NT2/D1 (cell line): ENCODE measurements around the gene SUPT5H.
A peak's percentile ranks its signal among the peaks of the same experiment; 100 is the strongest.

ENCODE experiments used
- DNase-seq: peaks from one replicate; pipeline ENCODE4 v3.0.0-alpha.2; 2011; ENCODE audit warnings: low read depth, low spot score
- H3K27me3 ChIP-seq: 2 replicates; pipeline ENCODE4 v1.6.0; 2011; ENCODE audit warnings: mild to moderate bottlenecking; ENCODE audit not compliant: insufficient read length, insufficient read depth
- H3K36me3 ChIP-seq: 2 replicates; pipeline ENCODE4 v1.6.1; 2011; ENCODE audit warnings: mild to moderate bottlenecking, low read length, mixed read lengths; ENCODE audit not compliant: insufficient read depth, insufficient read length
- H3K4me1 ChIP-seq: 2 replicates; pipeline ENCODE4 v1.5.1; 2011; ENCODE audit not compliant: insufficient read depth, insufficient read length
- H3K4me3 ChIP-seq: 2 replicates; pipeline ENCODE4 v1.5.1; 2011; ENCODE audit warnings: low read depth; ENCODE audit not compliant: insufficient read length
- H3K9ac ChIP-seq: 2 replicates; pipeline ENCODE4 v1.6.0; 2011; ENCODE audit warnings: low read depth; ENCODE audit not compliant: insufficient read length
- H3K9me3 ChIP-seq: 2 replicates; pipeline ENCODE4 v1.5.1; 2011; ENCODE audit warnings: mild to moderate bottlenecking, low read length; ENCODE audit not compliant: insufficient read depth
- SUZ12 ChIP-seq: IDR thresholded peaks from 2 replicates; pipeline ENCODE4 v1.6.1; 2011; ENCODE audit not compliant: insufficient read length, insufficient read depth; ENCODE audit errors: extremely low read depth
- YY1 ChIP-seq: IDR thresholded peaks from 2 replicates; pipeline ENCODE4 v1.6.1; 2011; ENCODE audit not compliant: insufficient read length, insufficient read depth
- ZNF274 ChIP-seq: IDR thresholded peaks from 2 replicates; pipeline ENCODE4 v1.6.1; 2011; ENCODE audit warnings: mild to moderate bottlenecking, low read depth, low read length

The SUPT5H gene

DNA sequence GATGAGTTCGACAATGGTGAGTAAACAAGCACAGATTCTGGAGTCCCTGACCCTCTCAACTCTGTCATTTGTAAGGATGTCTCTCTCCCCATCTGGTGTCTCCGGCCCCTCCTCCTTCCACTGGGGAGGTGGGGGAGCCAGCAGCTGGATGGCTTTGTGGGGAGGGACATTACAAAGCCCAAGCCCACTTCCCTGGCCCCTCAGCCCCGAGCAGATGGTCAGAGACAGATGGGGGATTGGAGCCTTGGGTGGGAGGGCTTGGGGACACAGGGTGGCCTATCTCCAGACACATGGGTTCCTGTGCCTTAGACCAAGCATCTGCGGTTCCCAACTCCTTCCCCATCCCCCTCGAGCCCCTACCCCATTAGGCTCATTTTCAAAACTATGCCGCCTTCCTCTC lies 37.8 kb downstream of the SUPT5H start:
- H3K9ac ChIP-seq: no peak overlapping the region

DNA sequence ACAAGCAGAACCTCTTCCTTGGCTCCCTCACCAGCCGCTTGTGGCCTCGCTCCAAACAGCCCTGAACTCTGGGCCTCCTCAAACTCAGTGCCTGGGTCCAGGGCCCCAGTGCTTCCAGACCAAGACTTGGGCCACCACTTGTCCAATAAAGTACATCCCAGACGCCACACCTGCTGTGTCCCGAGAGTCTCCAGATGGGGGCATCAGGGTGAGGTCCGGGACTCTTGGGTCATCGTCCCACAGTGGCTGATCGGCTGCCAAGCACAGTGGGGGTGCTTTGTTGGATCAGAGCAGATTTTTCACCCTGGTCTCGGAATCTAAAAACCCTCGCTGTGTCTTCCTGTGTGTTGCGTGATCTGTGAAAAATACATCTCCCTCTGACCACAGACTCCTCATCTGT lies 44.4 kb downstream of the SUPT5H start:
- no peak for DNase-seq
- H3K9ac ChIP-seq: no peak overlapping the region
- H3K27me3 ChIP-seq: no peaks in the 10 kb centered on the region
- TF ChIP-seq SUZ12: no peak
- TF ChIP-seq ZNF274: no peak
- no peak for TF ChIP-seq YY1
- H3K4me1 ChIP-seq: no peaks in the 10 kb centered on the region
- no peaks in the 10 kb centered on the region for H3K9me3 ChIP-seq
- H3K36me3 ChIP-seq: peaks cover 60% of the 10 kb centered on the region
- no peak overlapping the region for H3K4me3 ChIP-seq

More for the DNA sequence above, 37.8 kb downstream of the SUPT5H start:
- no peaks in the 10 kb centered on the region for H3K27me3 ChIP-seq
- no peak for DNase-seq
- no peaks in the 10 kb centered on the region for H3K4me1 ChIP-seq
- no peak overlapping the region for H3K4me3 ChIP-seq
- no peak for TF ChIP-seq YY1
- no peak for TF ChIP-seq SUZ12
- no peak for TF ChIP-seq ZNF274
- no peaks in the 10 kb centered on the region for H3K9me3 ChIP-seq
- peaks cover 51% of the 10 kb centered on the region for H3K36me3 ChIP-seq

DNA sequence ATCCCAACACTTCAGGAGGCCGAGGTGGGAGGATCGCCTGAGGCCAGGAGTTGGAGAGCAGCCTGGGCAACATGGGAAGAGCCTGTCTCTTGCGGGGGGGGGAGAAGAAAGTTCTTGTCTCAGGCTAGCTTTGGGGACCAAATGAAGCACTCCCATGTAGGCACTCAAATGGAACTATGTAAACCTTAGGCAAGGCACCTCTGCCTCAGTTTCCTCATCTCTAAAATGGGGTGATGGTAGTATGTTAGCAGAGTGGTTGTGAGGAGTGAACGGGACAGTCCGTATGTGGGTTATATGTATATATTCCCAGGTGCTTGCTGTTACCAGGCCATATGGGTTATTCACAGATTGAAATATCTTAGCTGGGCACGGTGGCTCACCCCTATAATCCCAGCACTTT lies 46.8 kb downstream of the SUPT5H start:
- Histone ChIP-seq H3K4me1 (no peaks in the 10 kb centered on the region), H3K9ac (no peak overlapping the region), H3K36me3 (peaks cover 42% of the 10 kb centered on the region), H3K27me3 (no peaks in the 10 kb centered on the region), H3K9me3 (no peaks in the 10 kb centered on the region), H3K4me3 (no peak overlapping the region)
- TF ChIP-seq YY1: no peak
- DNase-seq: no peak

DNA sequence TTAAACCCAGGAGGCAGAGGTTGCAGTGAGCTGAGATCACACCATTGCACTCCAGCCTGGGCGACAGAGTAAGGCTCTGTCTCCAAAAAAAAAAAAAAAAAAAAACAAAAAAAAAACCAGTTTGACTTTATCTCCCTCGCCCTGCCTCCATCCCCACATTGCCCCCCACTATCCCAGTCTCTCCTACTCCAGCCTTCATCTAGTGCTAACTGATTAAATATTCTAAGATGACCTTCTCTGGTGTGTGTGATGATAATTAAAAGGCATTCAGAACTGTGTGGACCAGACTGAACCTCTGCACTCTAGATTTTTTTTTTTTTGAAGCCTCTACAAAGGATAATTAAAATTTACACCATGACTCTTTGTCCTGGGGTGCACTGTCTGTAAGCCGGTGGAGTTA lies 47.4 kb downstream of the SUPT5H start:
- Histone ChIP-seq H3K9ac (no peak overlapping the region), H3K4me3 (no peak overlapping the region), H3K27me3 (peaks cover under 1% of the 10 kb centered on the region), H3K4me1 (no peaks in the 10 kb centered on the region), H3K36me3 (peaks cover 39% of the 10 kb centered on the region), H3K9me3 (no peaks in the 10 kb centered on the region)
- TF ChIP-seq ZNF274: no peak
- TF ChIP-seq YY1: no peak
- no peak for TF ChIP-seq SUZ12
- no peak for DNase-seq

DNA sequence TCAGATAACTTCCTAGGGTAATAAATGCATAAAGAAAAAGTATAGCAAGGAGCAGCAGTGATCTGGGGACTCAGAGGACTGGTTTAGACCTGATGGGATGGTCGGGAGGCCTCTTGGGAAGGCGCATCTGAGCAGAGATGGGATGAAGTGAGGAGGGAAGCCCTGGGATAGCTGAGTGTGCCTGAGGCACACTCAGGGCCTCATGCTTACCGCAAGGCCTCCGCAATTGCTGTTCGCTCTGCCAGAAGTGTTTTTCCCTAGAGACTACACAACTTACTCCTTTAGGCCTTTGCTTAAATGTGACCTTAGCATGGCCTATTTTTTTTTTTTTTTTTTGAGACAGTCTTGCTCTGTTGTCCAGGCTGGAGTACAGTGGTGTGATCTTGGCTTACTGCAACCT lies 49.3 kb downstream of the SUPT5H start:
- DNase-seq: no peak
- no peaks in the 10 kb centered on the region for H3K9me3 ChIP-seq
- H3K4me3 ChIP-seq: no peak overlapping the region
- peaks cover 5% of the 10 kb centered on the region for H3K4me1 ChIP-seq
- no peak overlapping the region for H3K9ac ChIP-seq
- H3K27me3 ChIP-seq: peaks cover 19% of the 10 kb centered on the region
- peaks cover 21% of the 10 kb centered on the region for H3K36me3 ChIP-seq
- no peak for TF ChIP-seq YY1
- TF ChIP-seq SUZ12: no peak
- TF ChIP-seq ZNF274: no peak

DNA sequence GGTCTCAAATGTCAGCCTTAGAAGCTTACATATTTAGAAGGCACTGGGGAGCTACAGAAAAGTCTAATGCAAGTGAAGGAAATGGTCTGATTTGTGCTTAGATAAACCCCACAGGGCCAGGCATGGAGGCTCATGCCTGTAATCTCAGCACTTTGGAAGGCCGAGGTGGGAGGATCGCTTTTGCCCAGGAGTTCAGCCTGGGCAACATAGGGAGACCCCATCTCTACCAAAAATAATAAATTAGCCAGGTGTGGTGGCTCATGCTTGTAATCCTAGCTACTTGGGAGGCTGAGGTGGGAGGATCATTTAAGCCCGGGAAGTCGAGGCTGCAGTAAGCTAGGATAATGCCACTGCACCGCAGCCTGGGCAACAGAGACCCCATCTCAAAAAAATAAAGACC lies 50.7 kb downstream of the SUPT5H start:
- peaks cover 5% of the 10 kb centered on the region for H3K4me1 ChIP-seq

DNA sequence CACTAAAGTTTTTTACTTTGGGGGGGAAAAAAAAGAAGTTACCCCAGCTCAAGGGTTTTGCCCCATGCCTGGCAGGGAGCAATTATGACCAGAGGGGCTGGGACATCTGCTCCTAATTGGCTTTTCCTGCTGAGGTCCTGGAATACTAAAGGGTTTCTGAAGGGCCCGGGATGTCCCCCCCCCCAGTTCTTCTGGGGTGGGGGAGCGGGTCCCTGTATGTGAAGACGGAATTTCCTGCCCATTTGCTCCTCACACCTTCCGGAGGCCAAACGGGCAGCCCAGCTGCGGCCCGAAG lies 52.3 kb downstream of the SUPT5H start:
- Histone ChIP-seq H3K36me3 (no peaks in the 10 kb centered on the region), H3K4me3 (no peak overlapping the region), H3K4me1 (peaks cover 5% of the 10 kb centered on the region), H3K27me3 (peaks cover 45% of the 10 kb centered on the region), H3K9ac (no peak overlapping the region), H3K9me3 (no peaks in the 10 kb centered on the region)
- TF ChIP-seq YY1 (no peak), SUZ12 (no peak), ZNF274 (no peak)
- DNase-seq: no peak

More for the DNA sequence above, 50.7 kb downstream of the SUPT5H start:
- Histone ChIP-seq H3K9ac (no peak overlapping the region), H3K9me3 (no peaks in the 10 kb centered on the region), H3K27me3 (peaks cover 32% of the 10 kb centered on the region), H3K36me3 (peaks cover 12% of the 10 kb centered on the region), H3K4me3 (no peak overlapping the region)
- no peak for DNase-seq
- TF ChIP-seq YY1: no peak
- TF ChIP-seq SUZ12: no peak
- TF ChIP-seq ZNF274: no peak

DNA sequence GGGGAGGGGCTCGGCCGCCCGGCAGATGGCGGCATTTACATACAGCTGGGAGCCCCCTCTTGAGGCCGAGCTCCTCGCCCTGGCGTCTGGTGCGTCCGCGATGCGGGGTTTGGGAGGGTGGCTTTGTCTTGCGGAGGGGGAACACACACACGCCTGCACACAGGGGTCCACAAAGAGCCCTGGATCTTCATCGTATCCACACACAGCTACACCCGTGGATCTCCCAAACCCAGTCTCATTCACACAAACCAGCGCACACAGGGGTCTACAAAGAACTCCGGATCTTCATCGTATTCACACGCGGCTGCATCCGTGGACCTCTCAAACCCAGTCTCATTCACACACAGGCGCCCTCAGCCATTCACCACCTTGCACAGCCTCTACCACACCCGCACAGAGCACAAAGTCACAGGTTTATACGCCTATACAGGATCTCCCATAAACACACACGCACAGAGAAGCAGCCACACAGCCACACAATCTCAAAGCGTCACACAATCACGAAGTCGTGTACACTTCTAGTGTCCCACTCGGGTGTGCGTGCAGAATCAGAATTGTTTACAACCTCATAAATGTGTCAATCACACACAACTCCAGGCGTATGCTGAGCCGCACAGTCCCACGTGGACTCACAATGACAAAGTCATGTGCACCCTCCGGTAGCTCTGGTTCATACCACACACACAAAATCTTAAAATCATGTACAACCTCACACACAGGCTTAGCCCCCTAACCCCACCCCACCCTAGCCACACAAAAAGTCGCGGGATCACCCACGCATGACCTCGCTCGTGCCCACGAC lies 52.8 kb downstream of the SUPT5H start:
- peaks cover 5% of the 10 kb centered on the region for H3K4me1 ChIP-seq
- peak overlapping the region; percentile 64 for H3K9ac ChIP-seq
- no peaks in the 10 kb centered on the region for H3K9me3 ChIP-seq
- no peak for DNase-seq
- no peaks in the 10 kb centered on the region for H3K36me3 ChIP-seq
- H3K4me3 ChIP-seq: peak overlapping the region; percentile 31
- TF ChIP-seq SUZ12 (peak; percentile 24), ZNF274 (no peak)
- peaks cover 50% of the 10 kb centered on the region for H3K27me3 ChIP-seq
